HTERT RPE-1 (cell line): ENCODE data around the gene ETV7.

Experiments
- in situ Hi-C: fragments of 300-500 bp; cut with MboI; formaldehyde crosslinking; loops from 4 replicates; pipeline ENCODE4 v1.14.3; 2020; ENCODE audit warnings: low sequenced_read_pairs

The ETV7 gene

GRCh38 chr6:36324715-36325114 is 62.8 kb downstream of the ETV7 start:
- in situ Hi-C loops: no loop called here

GRCh38 chr6:36324191-36324590 is 63.3 kb downstream of the ETV7 start:
- in situ Hi-C loops: no loop called here

- in situ Hi-C loops: no loop called here
Observed at GRCh38 chr6:36323062-36323461, 64.4 kb downstream of the ETV7 start.

GRCh38 chr6:36322591-36322990 is 64.9 kb downstream of the ETV7 start:
- in situ Hi-C loops: no loop called here

GRCh38 chr6:36320475-36320874 is 67.0 kb downstream of the ETV7 start:
- in situ Hi-C loops: no loop called here

DNA sequence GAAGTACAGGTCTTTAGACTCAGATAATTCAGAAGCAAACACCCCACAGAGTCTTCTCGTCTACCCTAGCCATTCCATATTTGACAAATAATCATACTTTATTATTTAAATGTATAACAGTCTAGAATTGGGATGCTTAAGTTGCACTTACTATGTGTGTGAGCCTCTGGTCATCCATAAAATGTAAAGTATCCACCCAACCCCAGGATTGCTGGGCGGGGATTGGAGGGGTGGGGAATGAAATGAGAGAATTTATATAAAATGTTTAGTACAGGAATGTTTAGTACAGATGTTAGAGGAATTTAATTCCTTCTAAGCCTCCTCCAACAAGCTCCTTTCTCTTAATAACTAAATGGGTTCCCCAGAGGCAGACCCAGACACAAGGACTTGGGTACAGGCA is 67.6 kb downstream of the ETV7 start:
- in situ Hi-C loops: no loop called here

DNA sequence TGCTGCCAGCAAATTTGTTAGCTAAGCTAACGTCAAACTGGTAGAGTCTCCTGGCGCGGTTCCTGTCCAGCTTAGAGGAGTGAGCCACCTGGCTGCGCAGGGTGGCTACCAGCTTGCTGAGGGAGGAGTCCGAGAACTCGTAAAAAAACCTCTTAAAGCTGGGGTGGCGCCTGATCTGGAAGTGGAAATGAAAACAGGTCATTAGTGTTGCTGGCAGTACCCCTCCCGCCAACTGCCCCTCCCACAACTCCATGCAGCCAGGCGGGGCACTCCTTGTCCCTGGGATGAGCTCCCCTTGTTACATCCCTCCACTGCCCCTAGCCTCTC is 68.1 kb downstream of the ETV7 start:
- in situ Hi-C loops: no loop called here

GRCh38 chr6:36318690-36319435 is 68.6 kb downstream of the ETV7 start:
- in situ Hi-C loops: no loop called here

- in situ Hi-C loops: no loop called here
Observed at GRCh38 chr6:36317623-36318022, 69.8 kb downstream of the ETV7 start.
